HepG2 (cell line): ENCODE data around the gene RABIF. TPM values are rescaled to one million over a fixed set of nuclear protein-coding genes. Genes with fewer than 3 reads are reported as not detected.
A peak's percentile ranks its signal among the peaks of the same experiment; 100 is the strongest.

Experiments used
- ERF ChIP-seq: IDR thresholded peaks from 2 replicates; pipeline ENCODE4 v1.6.1; 2018; ENCODE audit warnings: missing biosample characterization, missing genetic modification reagents
- FIP1L1 ChIP-seq: fragments of 200-400 bp; formaldehyde crosslinking; IDR thresholded peaks from 2 replicates; pipeline ENCODE4 v1.6.1; 2018; ENCODE audit warnings: low read depth, mild to moderate bottlenecking, low read length, moderate library complexity, borderline replicate concordance; ENCODE audit not compliant: insufficient read depth
- FOXO4 ChIP-seq: sonication (generic); formaldehyde crosslinking; conservative IDR thresholded peaks from 2 replicates; pipeline ENCODE4 v1.8.1; 2023; ENCODE audit warnings: missing genetic modification reagents
- IRF9 ChIP-seq: sonication (generic); formaldehyde crosslinking; IDR thresholded peaks from 2 replicates; pipeline ENCODE4 v1.8.0; 2022; ENCODE audit warnings: missing genetic modification reagents, mild to moderate bottlenecking, borderline replicate concordance
- POLR2A ChIP-seq, 2 experiments: IDR thresholded peaks; 2 replicates each; pipeline ENCODE4 v1.6.1; 2011; ENCODE audit warnings: low read depth in 2 of 2, low read length in 2 of 2, mild to moderate bottlenecking in 1 of 2, moderate library complexity in 1 of 2; ENCODE audit not compliant: insufficient read depth in 1 of 2
- POLR2AphosphoS5 ChIP-seq: IDR thresholded peaks from 2 replicates; pipeline ENCODE4 v1.6.1; 2012; ENCODE audit warnings: low read depth, low read length
- SRSF9 ChIP-seq: fragments of 200-400 bp; formaldehyde crosslinking; IDR thresholded peaks from 2 replicates; pipeline ENCODE4 v1.6.1; 2018; ENCODE audit warnings: borderline replicate concordance, mild to moderate bottlenecking, low read depth, low read length; ENCODE audit not compliant: insufficient read depth, poor library complexity, severe bottlenecking
- TBX3 ChIP-seq: fragments of 450-650 bp; IDR thresholded peaks from 2 replicates; pipeline ENCODE4 v1.6.1; 2017; ENCODE audit warnings: antibody characterized with exemption, mild to moderate bottlenecking, inconsistent platforms, borderline replicate concordance
- TP53 ChIP-seq: sonication (generic); formaldehyde crosslinking; conservative IDR thresholded peaks from 2 replicates; pipeline ENCODE4 v1.4.0; 2020; ENCODE audit warnings: missing genetic modification reagents
- WIZ ChIP-seq: sonication (generic); formaldehyde crosslinking; IDR thresholded peaks from 2 replicates; pipeline ENCODE4 v1.5.1; 2020; ENCODE audit warnings: mild to moderate bottlenecking, missing genetic modification reagents
- ZBTB7B ChIP-seq: sonication (generic); formaldehyde crosslinking; IDR thresholded peaks from 2 replicates; pipeline ENCODE4 v1.4.0; 2020; ENCODE audit warnings: missing genetic modification reagents
- ZMYM3 ChIP-seq: sonication (generic); formaldehyde crosslinking; IDR thresholded peaks from 2 replicates; pipeline ENCODE4 v1.5.1; 2020; ENCODE audit warnings: mild to moderate bottlenecking, missing genetic modification reagents
- ZNF362 ChIP-seq: sonication (generic); formaldehyde crosslinking; IDR thresholded peaks from 2 replicates; pipeline ENCODE4 v1.4.0; 2020; ENCODE audit warnings: missing genetic modification reagents, mild to moderate bottlenecking, borderline replicate concordance
- ZNF513 ChIP-seq: sonication (generic); formaldehyde crosslinking; conservative IDR thresholded peaks from 2 replicates; pipeline ENCODE4 v1.5.0; 2020; ENCODE audit warnings: missing genetic modification reagents
- ZNF781 ChIP-seq: sonication (generic); formaldehyde crosslinking; IDR thresholded peaks from 2 replicates; pipeline ENCODE4 v1.5.1; 2020; ENCODE audit warnings: borderline replicate concordance, mild to moderate bottlenecking, missing genetic modification reagents; ENCODE audit errors: not compliant biosample characterization
- polyA plus RNA-seq, 8 experiments: library from polyadenylated mRNA; depleted of rRNA in 3 of 8; stranded (reverse) in 7 of 8; unstranded in 1 of 8; fragments of >200 nt; fragmentation: Illumina TruSeq in 4 of 8; extraction: Trizol in 4 of 8; gene quantifications; 2 replicates each; pipeline versions ENCODE4 v1.2.1 to v1.2.3, GENCODE V29; 2011 to 2016; ENCODE audit warnings: low read depth in 4 of 8, missing spikeins in 1 of 8, mixed read lengths in 1 of 8; ENCODE audit not compliant: insufficient read depth in 1 of 8
- total RNA-seq, 5 experiments: library from RNA; depleted of rRNA; stranded (reverse); fragments of >200 nt; fragmentation: Illumina TruSeq; extraction: Trizol; gene quantifications; 2 replicates each; pipeline ENCODE4 v1.2.3, GENCODE V29; 2016; ENCODE audit warnings: low read depth in 1 of 5

Gene RABIF
- total and polyA plus RNA-seq, 2 of the 13 experiments (the other 11 are each of a cell fraction or from before 2014, with no cell fraction given): 7.6 to 8.3 TPM

GRCh38 chr1:202858789-202859414, 30.0 kb downstream of the RABIF start (continued):
- TF ChIP-seq ZNF513 (CRISPR knock-in tag): no peak
- TF ChIP-seq IRF9 (CRISPR knock-in tag): peak; percentile 9; the same call in 1 of the 2 replicates
- TF ChIP-seq ZNF362: no peak
- no peak for TF ChIP-seq FIP1L1
- no peak for TF ChIP-seq POLR2AphosphoS5
- no peak for TF ChIP-seq TBX3
- no peak for TF ChIP-seq ZBTB7B (CRISPR knock-in tag)
- TF ChIP-seq TP53 (CRISPR knock-in tag): no peak
- TF ChIP-seq SRSF9: no peak
- TF ChIP-seq POLR2A (IDR thresholded peaks at IDR 0.05; ENCODE audit: insufficient read depth in 1 of 2, low read depth in 2 of 2, low read length in 2 of 2): no peak
- no peak for TF ChIP-seq WIZ
- no peak for TF ChIP-seq ZNF781 (CRISPR knock-in tag)
- TF ChIP-seq ERF (CRISPR knock-in tag): no peak
- 0 out of 2 replicates have a peak, but pooled peaks have one; percentile 13 for TF ChIP-seq ZMYM3
- TF ChIP-seq FOXO4: no peak
